Astrocyte of the spinal cord (primary cell): Measurements from ENCODE around the gene CATSPERE.

ENCODE experiments used
- DNase-seq: peaks from one replicate; pipeline ENCODE4 v3.0.0; 2011; ENCODE audit warnings: low read depth, low spot score
- H3K4me3 ChIP-seq: 2 replicates; pipeline ENCODE4 v1.5.1; 2011; ENCODE audit warnings: low read depth, mild to moderate bottlenecking, low read length, moderate library complexity
- in situ Hi-C: cut with HindIII; loops from 2 replicates; pipeline ENCODE4 v1.10.0; 2017; ENCODE audit warnings: low sequenced_read_pairs
- TF ChIP-seq, protein P1 (sequence below): IDR thresholded peaks from 2 replicates; pipeline ENCODE4 v1.5.1; 2012; ENCODE audit warnings: low read depth, mild to moderate bottlenecking, low read length, inconsistent platforms

CATSPERE gene

DNA sequence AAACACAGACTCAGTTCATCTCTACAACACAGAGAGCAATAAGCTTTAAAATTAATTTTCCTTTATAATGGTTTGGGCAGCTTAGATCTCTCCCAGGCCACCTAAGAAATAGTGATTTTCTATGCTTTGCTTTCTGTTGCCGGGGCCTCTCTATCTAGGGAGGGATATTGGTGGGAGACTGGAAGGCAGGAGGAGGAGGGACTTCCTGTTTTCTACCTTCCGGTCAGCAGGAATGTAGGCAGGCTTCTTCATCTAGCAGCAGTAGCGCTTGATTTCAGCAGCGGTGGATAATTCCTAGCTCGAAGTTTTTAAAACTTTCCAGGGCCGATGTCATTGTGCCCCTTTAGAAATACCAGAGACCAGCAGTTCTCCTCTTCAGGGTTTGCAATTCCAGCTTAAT lies 186.7 kb downstream of the CATSPERE start:
- no peak for DNase-seq

DNA sequence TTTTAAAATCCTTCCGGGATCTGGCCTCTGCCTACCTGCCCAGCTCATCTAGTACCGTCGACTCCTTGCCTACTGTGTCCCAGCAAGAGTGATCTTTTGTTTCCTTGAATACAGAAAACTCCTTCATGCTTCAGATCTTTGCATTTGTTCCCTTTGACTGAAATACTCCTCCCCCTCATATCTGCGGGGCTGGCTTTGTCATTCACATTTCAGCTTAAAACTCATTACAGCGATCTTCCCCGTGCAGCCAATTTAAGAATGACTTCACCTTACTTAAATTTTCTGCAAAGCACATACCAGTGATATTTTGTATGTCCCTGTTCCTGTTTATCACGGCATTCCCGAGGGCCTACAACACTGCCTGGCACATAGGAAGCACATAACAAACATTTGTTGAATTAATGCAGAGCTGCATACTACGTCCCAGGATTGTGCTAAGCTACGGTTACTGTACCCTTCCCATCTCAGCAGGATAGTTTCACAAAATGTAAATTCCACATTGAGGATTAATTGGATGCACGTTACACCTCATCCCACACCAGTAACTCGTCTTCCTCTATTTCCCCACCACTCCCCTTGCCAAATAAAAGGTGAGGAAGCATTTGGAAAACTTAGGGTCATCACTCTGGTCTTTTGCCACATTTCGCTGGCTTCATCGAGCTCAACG lies 191.0 kb downstream of the CATSPERE start:
- H3K4me3 ChIP-seq, result peak overlapping the region; percentile 65
- TF ChIP-seq, protein P1, sequence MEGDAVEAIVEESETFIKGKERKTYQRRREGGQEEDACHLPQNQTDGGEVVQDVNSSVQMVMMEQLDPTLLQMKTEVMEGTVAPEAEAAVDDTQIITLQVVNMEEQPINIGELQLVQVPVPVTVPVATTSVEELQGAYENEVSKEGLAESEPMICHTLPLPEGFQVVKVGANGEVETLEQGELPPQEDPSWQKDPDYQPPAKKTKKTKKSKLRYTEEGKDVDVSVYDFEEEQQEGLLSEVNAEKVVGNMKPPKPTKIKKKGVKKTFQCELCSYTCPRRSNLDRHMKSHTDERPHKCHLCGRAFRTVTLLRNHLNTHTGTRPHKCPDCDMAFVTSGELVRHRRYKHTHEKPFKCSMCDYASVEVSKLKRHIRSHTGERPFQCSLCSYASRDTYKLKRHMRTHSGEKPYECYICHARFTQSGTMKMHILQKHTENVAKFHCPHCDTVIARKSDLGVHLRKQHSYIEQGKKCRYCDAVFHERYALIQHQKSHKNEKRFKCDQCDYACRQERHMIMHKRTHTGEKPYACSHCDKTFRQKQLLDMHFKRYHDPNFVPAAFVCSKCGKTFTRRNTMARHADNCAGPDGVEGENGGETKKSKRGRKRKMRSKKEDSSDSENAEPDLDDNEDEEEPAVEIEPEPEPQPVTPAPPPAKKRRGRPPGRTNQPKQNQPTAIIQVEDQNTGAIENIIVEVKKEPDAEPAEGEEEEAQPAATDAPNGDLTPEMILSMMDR, result no peak
- DNase-seq, result no peak
- in situ Hi-C loops, result no loop called here

More for the DNA sequence above, 186.7 kb downstream of the CATSPERE start:
- in situ Hi-C loops, result no loop called here
- H3K4me3 ChIP-seq, result no peak overlapping the region
- TF ChIP-seq, protein P1, result no peak

DNA sequence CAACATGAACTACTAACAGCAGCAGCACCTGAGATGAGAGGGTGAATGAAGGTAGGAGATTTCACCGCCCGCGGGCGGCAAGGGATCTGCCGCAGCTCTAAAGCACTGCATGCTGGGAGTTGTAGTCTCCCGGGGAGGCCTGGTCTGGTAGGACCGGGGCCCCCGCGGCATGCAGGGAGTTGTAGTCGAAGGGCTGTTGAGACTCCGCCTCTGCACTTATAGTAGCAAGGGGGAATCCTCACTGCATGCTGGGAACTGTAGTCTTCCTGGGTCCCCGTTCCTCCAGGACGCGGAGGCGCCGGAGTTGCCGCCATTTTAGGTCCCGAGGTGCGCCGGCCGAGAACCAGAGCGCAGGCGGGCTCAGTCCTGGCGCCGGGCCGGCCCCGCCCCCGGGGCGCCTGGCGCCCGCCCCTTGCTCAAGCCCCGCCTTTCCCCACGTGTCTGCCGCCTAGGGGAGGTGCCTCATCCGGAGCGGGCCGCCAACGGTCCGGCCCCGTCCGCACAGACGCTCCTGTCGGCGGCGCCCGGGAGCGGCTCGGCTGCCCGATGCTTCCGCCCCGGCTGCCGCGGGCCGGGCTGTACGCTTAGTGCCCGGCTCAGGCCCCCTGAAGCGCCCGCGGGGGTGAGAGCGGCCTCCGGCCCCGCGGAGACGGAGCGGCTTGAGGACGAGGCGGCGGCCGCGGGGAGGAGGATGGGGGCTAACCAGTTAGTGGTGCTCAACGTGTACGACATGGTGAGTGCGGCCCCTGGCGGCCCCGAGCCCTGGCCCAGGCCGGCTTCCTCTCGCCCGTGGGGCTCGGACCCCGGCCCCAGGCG lies 191.8 kb downstream of the CATSPERE start, which contains the start of gene DESI2:
Gene DESI2 (plus strand): TSS at position 504 of the 816 bp plus-strand sequence. CDS start 188 bp downstream, at position 692.
- peak within 1 kb of the TSS; percentile 95 for H3K4me3 ChIP-seq
- DNase-seq, result peak; percentile 100
- TF ChIP-seq, protein P1, result peak; percentile 48
- in situ Hi-C loops, result no loop called here

- H3K4me3 ChIP-seq, result peak overlapping the region; percentile 95
- in situ Hi-C loops, result no loop called here
- TF ChIP-seq, protein P1, result no peak
- DNase-seq, result peak; percentile 20
Measured at GRCh38 chr1:244653439-244654107, 192.5 kb downstream of the CATSPERE start.

DNA sequence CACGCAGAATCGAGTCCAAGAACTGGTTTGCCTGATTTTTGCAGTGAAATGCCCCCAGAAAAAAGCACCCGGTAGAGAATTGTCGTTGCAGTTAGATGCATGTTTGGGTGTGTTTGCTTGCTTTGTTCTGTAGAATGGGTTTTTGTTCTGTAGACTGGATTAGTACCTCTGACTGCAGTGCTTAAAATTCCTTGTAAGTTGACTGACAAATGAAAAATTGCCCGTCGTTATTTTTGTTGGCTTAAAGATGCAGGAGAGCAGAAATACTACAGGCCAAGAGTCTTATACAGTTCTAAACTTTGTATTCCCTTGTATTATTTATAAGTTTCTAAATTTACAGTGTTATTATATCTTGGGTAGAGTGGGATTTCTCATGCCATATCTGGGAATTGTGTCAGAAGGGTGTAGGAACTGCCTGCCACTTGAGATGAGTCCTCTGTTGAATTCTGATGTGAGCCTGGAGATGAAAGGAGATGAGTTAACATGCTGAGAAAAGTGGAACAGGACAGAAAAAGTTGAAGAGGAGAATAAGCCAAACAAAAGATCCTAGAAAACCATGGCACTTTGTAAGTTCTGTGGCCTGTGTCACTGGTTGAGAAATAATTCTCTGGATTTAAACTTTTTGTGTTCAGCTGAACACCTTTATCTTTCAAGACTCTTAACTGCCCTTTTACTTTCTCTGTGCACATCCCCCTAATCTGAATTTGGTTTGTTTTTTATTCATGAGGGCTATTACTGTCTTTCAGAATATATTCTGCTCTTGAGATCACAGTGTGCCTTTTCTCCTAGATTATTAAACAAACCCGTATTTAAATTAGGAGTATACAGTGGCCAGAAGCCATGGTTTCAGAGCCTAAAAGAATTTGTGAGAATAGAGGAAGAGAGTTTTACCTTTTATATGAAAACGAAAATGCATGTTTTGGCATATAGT lies 193.3 kb downstream of the CATSPERE start:
- in situ Hi-C loops, result no loop called here

More for the DNA sequence above, 193.3 kb downstream of the CATSPERE start:
- DNase-seq, result peak; percentile 15
- H3K4me3 ChIP-seq, result peak overlapping the region; percentile 95
- TF ChIP-seq, protein P1, result no peak
